HTERT RPE-1 (cell line): ENCODE data around the gene NFIB.

Source experiments
- in situ Hi-C: fragments of 300-500 bp; cut with MboI; formaldehyde crosslinking; loops from 4 replicates; pipeline ENCODE4 v1.14.3; 2020; ENCODE audit warnings: low sequenced_read_pairs

The NFIB gene

DNA sequence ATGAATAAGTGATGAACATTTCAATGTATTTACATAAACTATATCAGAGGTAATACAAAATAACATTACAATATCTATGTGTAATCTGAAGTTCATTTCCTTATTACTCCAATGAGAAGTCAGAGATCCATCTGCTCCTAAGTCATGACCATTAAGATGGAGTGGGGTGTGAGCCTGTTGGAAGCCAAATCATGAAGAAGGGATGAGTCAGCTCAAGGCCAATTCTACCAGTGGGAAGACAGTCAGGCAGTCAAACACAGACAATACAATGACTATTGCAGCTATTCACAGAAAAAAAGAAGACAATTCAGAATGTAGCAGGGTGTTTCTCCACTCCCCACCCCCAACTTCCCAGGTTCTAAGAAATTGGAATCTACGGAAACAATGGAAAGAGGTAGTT lies 155.0 kb downstream of the NFIB start:
- in situ Hi-C loops = no loop called here

DNA sequence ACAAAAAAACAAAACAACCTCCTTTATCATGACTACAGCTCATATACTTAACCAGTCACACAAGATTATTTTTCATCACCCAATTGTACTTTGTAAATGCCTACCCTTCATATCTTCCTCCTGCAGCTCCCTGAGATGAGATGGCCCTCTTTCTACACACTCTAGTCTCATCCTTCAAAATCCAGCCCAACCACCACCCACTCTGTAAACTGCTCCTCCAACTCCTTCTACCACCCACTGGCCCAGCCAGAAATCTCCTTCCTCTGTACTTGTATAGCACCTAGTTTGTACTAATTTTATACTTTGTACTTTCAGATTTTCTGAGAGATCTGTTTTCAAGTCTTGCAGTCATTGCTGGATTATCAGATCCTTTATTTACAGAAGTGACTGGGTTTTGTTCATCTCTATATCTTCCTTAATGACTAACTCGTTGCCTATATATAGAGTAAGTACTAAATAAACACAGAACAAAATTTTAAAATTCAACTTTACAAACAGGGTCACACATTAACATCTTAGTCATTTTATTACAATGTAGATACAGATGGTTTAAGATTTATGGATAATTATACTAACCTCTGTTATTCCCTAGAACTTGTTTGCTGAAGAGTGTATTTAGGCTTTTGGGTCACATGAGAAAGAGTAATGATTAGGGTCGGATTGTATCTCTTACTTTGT lies 155.7 kb downstream of the NFIB start:
- in situ Hi-C loops = no loop called here

DNA sequence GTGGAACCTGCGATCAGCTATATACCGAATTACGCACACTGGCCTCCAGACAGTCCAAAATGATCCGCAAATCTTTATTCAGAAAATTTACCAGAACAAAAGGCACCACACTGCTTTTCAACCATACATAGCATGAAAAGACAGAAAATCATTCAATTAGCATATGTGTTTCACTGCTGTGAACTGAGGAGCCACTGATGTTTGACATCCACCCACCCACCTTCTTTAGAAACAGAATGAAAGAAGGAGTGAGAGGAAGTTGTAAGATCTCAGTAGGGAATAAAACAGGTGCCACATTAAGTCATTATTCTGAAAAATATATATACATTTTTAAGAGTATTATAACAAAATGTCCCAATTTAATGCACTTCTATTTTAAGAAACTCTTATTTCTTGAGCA lies 156.8 kb downstream of the NFIB start:
- in situ Hi-C loops = no loop called here

- in situ Hi-C loops = no loop called here
Measured at GRCh38 chr9:14156046-14156445, 157.9 kb downstream of the NFIB start.

DNA sequence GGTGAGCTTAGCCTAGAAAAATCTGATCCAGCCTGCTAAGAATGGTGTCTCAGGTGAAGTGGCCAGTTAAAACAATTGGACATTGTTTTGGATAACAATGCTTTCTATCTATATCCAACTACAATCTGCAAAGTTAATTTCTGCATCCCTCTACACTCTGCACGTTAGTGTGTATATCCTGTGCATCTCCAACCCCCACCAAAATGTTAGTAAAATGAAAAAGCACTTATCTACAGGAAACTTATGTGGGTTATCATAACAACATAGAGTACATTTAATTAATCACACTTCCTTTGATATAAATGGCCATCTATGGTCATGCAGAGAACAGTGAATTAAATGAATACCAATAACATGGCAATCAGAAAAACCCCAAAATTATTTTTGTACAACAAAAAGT lies 158.7 kb downstream of the NFIB start:
- in situ Hi-C loops = no loop called here

- in situ Hi-C loops = no loop called here
Measured at GRCh38 chr9:14153310-14153720, 160.6 kb downstream of the NFIB start.

- in situ Hi-C loops = no loop called here
Measured at GRCh38 chr9:14151451-14151850, 162.5 kb downstream of the NFIB start.

DNA sequence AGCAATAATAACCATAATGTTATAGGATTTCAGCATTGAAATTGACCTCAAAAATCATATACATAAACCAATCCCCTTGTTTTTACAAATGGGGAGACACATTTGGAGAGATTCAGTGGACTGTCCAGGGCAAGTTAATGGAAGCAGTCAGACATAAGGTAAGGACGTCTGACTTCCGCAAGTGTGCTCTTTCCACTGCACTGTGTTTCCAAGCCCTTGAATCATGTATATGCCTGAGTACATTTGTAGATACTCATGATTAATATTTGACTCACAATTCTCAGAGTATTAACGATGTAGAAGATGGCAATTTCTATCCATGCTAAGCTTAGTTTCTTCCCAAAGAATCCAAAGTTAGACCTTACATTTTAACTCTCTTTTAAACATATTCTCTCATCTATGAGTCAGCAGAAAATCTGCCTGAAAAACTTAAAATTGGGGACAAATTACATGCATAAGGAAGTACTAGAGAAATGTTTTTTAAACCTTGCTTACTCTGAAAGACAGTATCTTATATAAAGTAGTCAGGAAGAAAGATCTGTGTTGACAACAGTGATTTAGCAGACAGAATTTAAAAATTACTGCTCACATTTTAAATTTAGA lies 165.3 kb downstream of the NFIB start:
- in situ Hi-C loops = no loop called here

GRCh38 chr9:14147738-14148137 lies 166.2 kb downstream of the NFIB start:
- in situ Hi-C loops = no loop called here

DNA sequence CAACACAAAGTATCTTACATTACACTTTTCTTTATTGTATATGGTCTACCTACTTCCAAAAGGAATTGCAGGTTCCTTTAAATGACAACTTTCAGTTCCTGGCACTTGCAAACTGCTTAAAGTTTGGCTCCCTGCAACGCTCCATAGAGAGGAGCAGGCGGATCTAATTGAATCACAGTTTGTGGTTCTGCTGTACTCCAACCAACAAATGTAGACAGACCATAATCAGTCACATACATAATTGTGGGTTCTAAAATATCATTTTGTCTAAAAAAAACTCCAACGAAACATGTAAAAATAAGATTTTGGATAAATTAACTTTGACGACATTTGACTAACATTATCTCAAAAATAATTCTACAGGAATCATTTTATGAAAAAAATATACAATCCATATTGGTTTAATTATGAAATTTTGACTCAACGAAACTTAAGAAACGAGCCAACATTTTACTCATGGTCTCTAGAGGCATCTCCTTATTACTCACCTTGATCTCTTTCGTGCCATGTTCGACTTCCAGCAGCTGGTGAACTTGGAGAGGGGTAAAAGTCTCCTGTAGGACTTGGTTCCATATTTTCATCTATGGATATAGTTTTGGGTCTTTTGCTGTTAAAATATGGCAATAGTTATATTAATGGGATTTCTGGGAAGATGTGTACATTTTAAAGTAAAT lies 167.6 kb downstream of the NFIB start:
- in situ Hi-C loops = no loop called here

DNA sequence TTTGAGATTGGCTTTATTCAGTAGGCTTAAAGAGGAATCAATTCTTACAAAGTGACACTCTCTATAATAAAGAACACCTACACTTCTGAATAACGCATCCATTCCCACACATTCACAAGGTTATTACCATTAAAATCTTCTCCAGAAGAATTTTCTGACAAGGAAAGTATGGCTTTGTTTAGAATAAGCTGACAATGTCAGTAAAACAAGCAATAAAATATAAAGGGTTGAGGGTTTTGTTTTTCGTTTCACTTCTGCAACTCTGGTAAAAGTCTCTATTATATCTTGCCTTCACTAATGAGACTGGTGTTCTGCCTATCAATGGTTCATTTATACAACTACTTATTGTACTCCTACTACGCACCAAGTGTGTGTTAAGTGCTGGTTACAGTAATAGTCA lies 169.7 kb downstream of the NFIB start:
- in situ Hi-C loops = no loop called here

- in situ Hi-C loops = no loop called here
Measured at GRCh38 chr9:14141699-14142098, 172.2 kb downstream of the NFIB start.

DNA sequence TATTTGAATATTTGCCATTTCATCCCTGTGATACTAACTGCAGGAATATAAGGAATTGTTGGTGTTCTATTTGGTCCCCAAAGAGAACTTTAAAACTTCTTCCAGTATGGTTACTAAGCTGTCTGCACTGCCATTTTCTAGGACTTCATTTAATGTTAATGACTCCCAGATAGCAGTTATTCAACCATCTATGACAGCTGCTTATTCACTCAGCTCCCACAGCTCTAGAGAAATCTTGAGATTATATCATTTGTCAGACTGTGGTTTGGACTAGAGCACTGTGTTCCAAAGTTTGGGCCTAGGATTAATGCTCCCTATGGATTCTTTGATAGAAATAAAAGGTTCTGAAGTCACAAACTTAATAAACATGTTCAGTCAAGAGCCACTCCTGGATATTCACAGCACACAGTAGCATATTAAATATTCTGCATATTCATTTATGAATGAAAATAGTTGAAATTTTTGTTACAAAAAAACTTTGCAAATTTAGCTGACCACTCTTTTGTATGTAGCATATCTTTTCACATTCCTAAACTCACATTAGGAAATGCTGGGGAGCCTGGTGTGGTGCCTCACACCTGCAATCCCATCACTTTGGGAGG lies 173.7 kb downstream of the NFIB start:
- in situ Hi-C loops = no loop called here

GRCh38 chr9:14139287-14139686 lies 174.7 kb downstream of the NFIB start:
- in situ Hi-C loops = no loop called here

- in situ Hi-C loops = no loop called here
Measured at GRCh38 chr9:14136646-14137370, 177.1 kb downstream of the NFIB start.

DNA sequence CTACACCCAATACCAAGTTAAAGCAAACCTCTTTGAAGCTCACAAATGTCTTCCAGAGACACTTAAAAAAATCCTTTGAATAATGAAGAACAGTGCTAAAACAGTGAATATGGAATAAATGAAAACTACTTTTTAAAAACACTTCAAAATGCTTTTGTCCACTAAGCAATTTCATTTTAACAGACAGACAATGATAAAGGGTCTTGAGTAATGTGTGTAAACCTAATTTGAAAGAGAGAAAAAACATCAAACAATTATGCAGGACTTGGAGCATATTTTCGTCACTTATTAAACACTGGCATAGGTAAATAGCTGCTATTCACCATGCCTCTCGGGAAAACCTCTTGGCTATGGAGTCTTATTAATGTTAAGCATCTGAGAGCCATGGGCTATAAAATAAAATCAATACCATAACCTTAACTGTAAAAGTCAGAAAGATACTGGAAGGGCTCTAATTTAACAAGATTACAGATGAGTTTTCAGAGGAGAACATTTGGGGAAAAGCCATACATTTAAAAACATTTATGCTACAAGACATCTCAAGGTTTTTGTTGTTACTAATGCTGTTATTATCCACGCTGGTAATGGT lies 177.8 kb downstream of the NFIB start:
- in situ Hi-C loops = no loop called here

GRCh38 chr9:14135421-14135820 lies 178.5 kb downstream of the NFIB start:
- in situ Hi-C loops = no loop called here

DNA sequence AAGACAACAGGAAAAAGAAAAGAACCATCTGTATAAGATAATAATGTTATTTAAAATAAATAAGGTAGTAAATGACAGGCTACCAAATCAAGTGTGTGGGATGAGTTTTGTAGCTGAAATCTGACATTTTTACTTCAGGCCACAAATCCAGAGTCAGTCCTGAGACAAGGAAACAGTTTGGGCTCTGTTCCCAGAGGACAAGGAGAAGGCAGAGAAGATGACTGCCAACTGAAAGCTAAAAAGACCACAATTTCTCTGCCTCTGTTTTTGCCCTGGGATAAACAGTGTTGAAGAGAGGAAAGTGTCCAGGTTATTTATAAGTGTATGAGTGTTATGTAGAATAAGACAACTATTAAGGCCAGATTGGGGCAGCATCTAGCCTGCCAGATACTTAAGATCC lies 180.5 kb downstream of the NFIB start:
- in situ Hi-C loops = no loop called here

- in situ Hi-C loops = no loop called here
Measured at GRCh38 chr9:14132775-14133174, 181.2 kb downstream of the NFIB start.

GRCh38 chr9:14131356-14132088 lies 182.4 kb downstream of the NFIB start:
- in situ Hi-C loops = no loop called here
